ENCODE data around the gene PRKCB.
A peak's percentile ranks its signal among the peaks of the same experiment; 100 is the strongest.

Gene PRKCB

DNA sequence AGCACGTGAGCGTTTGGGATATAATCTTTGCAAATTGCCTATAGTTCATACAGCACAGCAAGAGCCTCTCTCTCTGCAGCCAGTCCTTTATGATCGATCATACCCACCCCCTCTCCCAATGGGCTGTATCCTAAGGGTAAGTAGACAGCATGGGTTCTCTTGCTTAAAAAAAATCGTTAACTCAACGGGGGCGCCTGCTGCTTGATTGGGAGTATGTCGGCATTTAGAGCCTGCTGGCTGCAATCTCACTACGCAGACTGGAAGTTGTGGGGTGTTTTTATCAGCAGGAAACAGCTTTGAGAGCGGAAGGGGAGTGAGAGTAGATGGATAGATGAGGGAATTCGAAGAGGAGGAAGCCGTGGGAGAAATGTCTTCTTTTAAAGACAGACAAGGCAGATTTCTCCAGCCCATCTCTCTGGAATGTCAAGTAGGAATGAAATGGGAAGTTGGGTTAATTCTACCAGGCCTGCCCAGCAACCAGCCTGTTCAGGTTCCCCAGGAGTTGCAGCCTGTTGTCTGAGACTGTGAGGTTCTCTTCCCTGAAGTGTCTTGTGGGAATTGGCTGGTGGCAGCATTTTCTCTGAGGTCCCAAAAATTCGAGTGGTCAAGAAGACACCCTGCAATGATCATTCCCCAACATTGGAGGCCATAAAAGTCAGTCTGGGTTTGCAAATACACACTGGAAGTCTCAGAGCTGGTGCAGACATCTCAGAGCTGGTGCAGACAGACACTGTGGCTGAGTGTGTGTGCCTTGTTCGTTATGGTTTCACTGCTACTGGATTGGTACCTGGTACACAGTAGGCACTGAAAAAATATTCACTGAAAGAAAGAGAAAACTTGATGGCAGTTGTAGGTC is 65.6 kb downstream of the PRKCB start:
- Histone ChIP-seq H3K9me3 (ENCODE audit: control insufficient read depth in 2 of 2, low read length in 2 of 2) (no peaks in the 10 kb centered on the region), H3K27me3 (ENCODE audit: control insufficient read depth in 2 of 2, insufficient read depth in 2 of 2, low read length in 2 of 2) (no peaks in the 10 kb centered on the region), H3K27ac (ENCODE audit: low read depth in 2 of 2, low read length in 2 of 2) (no peak overlapping the region), H3K36me3 (ENCODE audit: control insufficient read depth in 2 of 2, insufficient read depth in 2 of 2, low read length in 2 of 2) (no peaks in the 10 kb centered on the region), H3K4me3 (ENCODE audit: low read length in 2 of 2) (no peak overlapping the region), H3K9ac (ENCODE audit: low read depth in 1 of 2, low read length in 2 of 2) (no peak overlapping the region), H3K4me1 (ENCODE audit: control insufficient read depth in 2 of 2, insufficient read depth in 2 of 2, low read length in 2 of 2) (no peaks in the 10 kb centered on the region)

GRCh38 chr16:23902034-23902747 is 66.4 kb downstream of the PRKCB start:
- Histone ChIP-seq H3K36me3 (ENCODE audit: control insufficient read depth in 2 of 2, insufficient read depth in 2 of 2, low read length in 2 of 2) (no peaks in the 10 kb centered on the region), H3K4me1 (ENCODE audit: control insufficient read depth in 2 of 2, insufficient read depth in 2 of 2, low read length in 2 of 2) (no peaks in the 10 kb centered on the region), H3K9ac (ENCODE audit: low read depth in 1 of 2, low read length in 2 of 2) (no peak overlapping the region), H3K27me3 (ENCODE audit: control insufficient read depth in 2 of 2, insufficient read depth in 2 of 2, low read length in 2 of 2) (no peaks in the 10 kb centered on the region), H3K4me3 (ENCODE audit: low read length in 2 of 2) (no peak overlapping the region), H3K9me3 (ENCODE audit: control insufficient read depth in 2 of 2, low read length in 2 of 2) (no peaks in the 10 kb centered on the region), H3K27ac (ENCODE audit: low read depth in 2 of 2, low read length in 2 of 2) (no peak overlapping the region)

DNA sequence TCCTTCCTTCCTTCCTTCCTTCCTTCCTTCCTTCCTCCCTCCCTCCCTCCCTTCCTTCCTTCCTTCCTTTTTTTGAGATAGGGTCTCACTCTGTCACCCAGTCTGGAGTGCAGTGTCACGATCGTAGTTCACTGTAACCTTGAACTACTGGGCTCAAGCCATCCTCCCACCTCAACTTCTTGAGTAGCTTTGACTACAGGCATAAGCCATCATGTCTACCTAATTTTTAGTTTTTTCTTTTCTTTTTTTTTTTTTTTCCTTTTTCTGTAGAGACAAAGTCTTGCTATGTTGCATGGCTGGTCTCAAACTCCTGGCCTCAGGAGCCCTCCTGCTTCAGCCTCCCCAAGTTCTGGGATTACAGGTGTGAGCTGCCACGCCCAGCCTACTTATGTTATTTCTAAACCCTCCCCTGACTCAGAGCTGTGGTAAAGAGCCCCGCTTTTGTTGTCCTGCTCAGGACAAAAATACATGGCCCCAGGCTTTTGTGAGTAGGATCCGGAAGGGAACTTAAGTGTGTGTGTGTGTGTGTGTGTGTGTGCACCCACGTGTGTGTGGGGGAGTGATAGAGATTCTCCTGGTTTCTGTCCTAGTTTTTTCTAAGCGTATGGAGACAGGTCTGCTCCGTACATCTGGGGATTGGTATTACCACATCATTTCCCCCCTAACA is 67.1 kb downstream of the PRKCB start:
- Histone ChIP-seq H3K36me3 (ENCODE audit: control insufficient read depth in 2 of 2, insufficient read depth in 2 of 2, low read length in 2 of 2) (no peaks in the 10 kb centered on the region), H3K4me1 (ENCODE audit: control insufficient read depth in 2 of 2, insufficient read depth in 2 of 2, low read length in 2 of 2) (no peaks in the 10 kb centered on the region), H3K27ac (ENCODE audit: low read depth in 2 of 2, low read length in 2 of 2) (no peak overlapping the region), H3K4me3 (ENCODE audit: low read length in 2 of 2) (no peak overlapping the region), H3K9me3 (ENCODE audit: control insufficient read depth in 2 of 2, low read length in 2 of 2) (no peaks in the 10 kb centered on the region), H3K27me3 (ENCODE audit: control insufficient read depth in 2 of 2, insufficient read depth in 2 of 2, low read length in 2 of 2) (no peaks in the 10 kb centered on the region), H3K9ac (ENCODE audit: low read depth in 1 of 2, low read length in 2 of 2) (no peak overlapping the region)

- Histone ChIP-seq H3K9ac (ENCODE audit: low read depth in 1 of 2, low read length in 2 of 2) (no peak overlapping the region), H3K9me3 (ENCODE audit: control insufficient read depth in 2 of 2, low read length in 2 of 2) (no peaks in the 10 kb centered on the region), H3K27me3 (ENCODE audit: control insufficient read depth in 2 of 2, insufficient read depth in 2 of 2, low read length in 2 of 2) (no peaks in the 10 kb centered on the region), H3K36me3 (ENCODE audit: control insufficient read depth in 2 of 2, insufficient read depth in 2 of 2, low read length in 2 of 2) (no peaks in the 10 kb centered on the region), H3K4me1 (ENCODE audit: control insufficient read depth in 2 of 2, insufficient read depth in 2 of 2, low read length in 2 of 2) (no peaks in the 10 kb centered on the region), H3K27ac (ENCODE audit: low read depth in 2 of 2, low read length in 2 of 2) (no peak overlapping the region), H3K4me3 (ENCODE audit: low read length in 2 of 2) (no peak overlapping the region)
Measured at GRCh38 chr16:23905027-23905426, 69.2 kb downstream of the PRKCB start.

DNA sequence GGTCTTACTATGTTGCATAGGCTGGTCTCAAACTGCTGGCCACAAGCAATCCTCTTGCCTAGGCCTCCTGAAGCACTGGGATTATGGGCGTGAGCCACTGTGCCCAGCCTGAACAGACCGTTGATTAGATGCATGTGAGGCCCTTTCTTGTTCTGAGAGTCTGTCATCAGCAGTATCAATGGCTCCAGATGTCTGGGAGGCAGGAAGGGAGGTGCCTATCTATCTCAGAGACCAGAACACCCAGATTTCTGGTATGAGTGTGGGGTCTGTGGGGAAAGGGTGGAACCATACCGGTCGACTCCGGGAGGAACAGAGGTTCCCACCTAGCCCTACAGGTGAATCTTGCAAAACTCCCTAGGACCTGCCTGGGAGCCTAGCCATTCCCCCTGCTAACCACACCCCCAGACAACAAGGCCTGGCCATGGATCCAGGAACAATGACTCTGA is 71.7 kb downstream of the PRKCB start:
- Histone ChIP-seq H3K27me3 (ENCODE audit: control insufficient read depth in 2 of 2, insufficient read depth in 2 of 2, low read length in 2 of 2) (no peaks in the 10 kb centered on the region), H3K36me3 (ENCODE audit: control insufficient read depth in 2 of 2, insufficient read depth in 2 of 2, low read length in 2 of 2) (no peaks in the 10 kb centered on the region), H3K4me3 (ENCODE audit: low read length in 2 of 2) (no peak overlapping the region), H3K4me1 (ENCODE audit: control insufficient read depth in 2 of 2, insufficient read depth in 2 of 2, low read length in 2 of 2) (no peaks in the 10 kb centered on the region), H3K9me3 (ENCODE audit: control insufficient read depth in 2 of 2, low read length in 2 of 2) (no peaks in the 10 kb centered on the region), H3K27ac (ENCODE audit: low read depth in 2 of 2, low read length in 2 of 2) (no peak overlapping the region), H3K9ac (ENCODE audit: low read depth in 1 of 2, low read length in 2 of 2) (no peak overlapping the region)

- Histone ChIP-seq H3K4me1 (ENCODE audit: control insufficient read depth in 2 of 2, insufficient read depth in 2 of 2, low read length in 2 of 2) (no peaks in the 10 kb centered on the region), H3K27me3 (ENCODE audit: control insufficient read depth in 2 of 2, insufficient read depth in 2 of 2, low read length in 2 of 2) (no peaks in the 10 kb centered on the region), H3K9me3 (ENCODE audit: control insufficient read depth in 2 of 2, low read length in 2 of 2) (no peaks in the 10 kb centered on the region), H3K36me3 (ENCODE audit: control insufficient read depth in 2 of 2, insufficient read depth in 2 of 2, low read length in 2 of 2) (no peaks in the 10 kb centered on the region), H3K9ac (ENCODE audit: low read depth in 1 of 2, low read length in 2 of 2) (no peak overlapping the region), H3K4me3 (ENCODE audit: low read length in 2 of 2) (no peak overlapping the region), H3K27ac (ENCODE audit: low read depth in 2 of 2, low read length in 2 of 2) (no peak overlapping the region)
Measured at GRCh38 chr16:23907903-23908302, 72.1 kb downstream of the PRKCB start.

- Histone ChIP-seq H3K4me1 (ENCODE audit: control insufficient read depth in 2 of 2, insufficient read depth in 2 of 2, low read length in 2 of 2) (no peaks in the 10 kb centered on the region), H3K9ac (ENCODE audit: low read depth in 1 of 2, low read length in 2 of 2) (no peak overlapping the region), H3K4me3 (ENCODE audit: low read length in 2 of 2) (no peak overlapping the region), H3K36me3 (ENCODE audit: control insufficient read depth in 2 of 2, insufficient read depth in 2 of 2, low read length in 2 of 2) (no peaks in the 10 kb centered on the region), H3K27me3 (ENCODE audit: control insufficient read depth in 2 of 2, insufficient read depth in 2 of 2, low read length in 2 of 2) (no peaks in the 10 kb centered on the region), H3K27ac (ENCODE audit: low read depth in 2 of 2, low read length in 2 of 2) (no peak overlapping the region), H3K9me3 (ENCODE audit: control insufficient read depth in 2 of 2, low read length in 2 of 2) (no peaks in the 10 kb centered on the region)
Measured at GRCh38 chr16:23908790-23909189, 73.0 kb downstream of the PRKCB start.

DNA sequence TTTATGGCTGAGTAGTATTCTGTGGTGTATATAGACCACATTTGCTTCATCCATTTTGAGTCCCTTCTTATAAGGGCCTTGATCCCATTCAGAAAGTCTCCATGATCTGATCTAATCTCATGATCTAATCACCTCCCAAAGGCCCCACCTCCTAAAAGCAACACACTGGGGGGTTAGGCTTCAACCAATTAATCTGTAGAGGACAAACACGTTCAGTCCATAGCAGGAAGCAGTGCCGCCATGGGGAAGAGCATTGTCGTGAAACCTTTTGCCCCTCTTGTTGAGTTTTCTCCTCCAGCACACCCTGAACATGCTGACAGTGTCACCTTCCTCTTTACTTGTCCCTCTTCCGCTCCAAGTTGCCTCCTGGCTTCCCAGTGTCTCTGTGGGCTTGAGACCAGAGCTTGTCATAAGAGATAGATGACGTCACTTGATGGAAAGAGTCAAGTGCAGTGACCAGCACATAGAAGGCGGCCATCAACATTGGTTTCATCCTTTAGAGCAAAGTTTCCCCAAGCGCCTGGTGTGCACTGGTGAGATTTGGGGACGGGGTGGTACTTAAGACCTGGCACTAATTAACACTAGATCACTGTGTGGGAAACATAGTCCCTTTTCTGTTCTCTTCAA is 74.1 kb downstream of the PRKCB start:
- Histone ChIP-seq H3K9ac (ENCODE audit: low read depth in 1 of 2, low read length in 2 of 2) (no peak overlapping the region), H3K27ac (ENCODE audit: low read depth in 2 of 2, low read length in 2 of 2) (no peak overlapping the region), H3K4me1 (ENCODE audit: control insufficient read depth in 2 of 2, insufficient read depth in 2 of 2, low read length in 2 of 2) (peaks cover 0 to 1% of the 10 kb centered on the region in 2 donors)

GRCh38 chr16:23914946-23915530 is 79.3 kb downstream of the PRKCB start:
- no peaks in the 10 kb centered on the region for H3K27me3 ChIP-seq (ENCODE audit: control insufficient read depth in 2 of 2, insufficient read depth in 2 of 2, low read length in 2 of 2)
- H3K9ac ChIP-seq (ENCODE audit: low read depth in 1 of 2, low read length in 2 of 2): no peak overlapping the region
- H3K27ac ChIP-seq (ENCODE audit: low read depth in 2 of 2, low read length in 2 of 2): peak overlapping the region in 1 of 2 donors; percentile 3
- no peaks in the 10 kb centered on the region for H3K9me3 ChIP-seq (ENCODE audit: control insufficient read depth in 2 of 2, low read length in 2 of 2)
- H3K36me3 ChIP-seq (ENCODE audit: control insufficient read depth in 2 of 2, insufficient read depth in 2 of 2, low read length in 2 of 2): no peaks in the 10 kb centered on the region
- H3K4me1 ChIP-seq (ENCODE audit: control insufficient read depth in 2 of 2, insufficient read depth in 2 of 2, low read length in 2 of 2): peaks cover 0 to 2% of the 10 kb centered on the region in 2 donors
- H3K4me3 ChIP-seq (ENCODE audit: low read length in 2 of 2): no peak overlapping the region

More for the DNA sequence above, 74.1 kb downstream of the PRKCB start:
- Histone ChIP-seq H3K36me3 (ENCODE audit: control insufficient read depth in 2 of 2, insufficient read depth in 2 of 2, low read length in 2 of 2) (no peaks in the 10 kb centered on the region), H3K27me3 (ENCODE audit: control insufficient read depth in 2 of 2, insufficient read depth in 2 of 2, low read length in 2 of 2) (no peaks in the 10 kb centered on the region), H3K4me3 (ENCODE audit: low read length in 2 of 2) (no peak overlapping the region), H3K9me3 (ENCODE audit: control insufficient read depth in 2 of 2, low read length in 2 of 2) (no peaks in the 10 kb centered on the region)

Measured in mucosa of rectum (tissue), 2 donors.